GM13977 (cell line): ENCODE results near the gene WDTC1.

Source experiments
- DNase-seq: peaks from one replicate; pipeline ENCODE4 v3.0.0; 2012; ENCODE audit warnings: low spot score
- CTCF ChIP-seq: IDR thresholded peaks from 2 replicates; pipeline ENCODE4 v1.5.1; 2012; ENCODE audit warnings: mild to moderate bottlenecking, control low read depth; ENCODE audit not compliant: insufficient read depth; ENCODE audit errors: extremely low read depth, missing control alignments
- in situ Hi-C: fragments of 300-500 bp; cut with MboI; formaldehyde crosslinking; loops from one replicate; pipeline ENCODE4 v1.12.0; 2022; ENCODE audit warnings: low sequenced_read_pairs, low pct_unique_long_range_greater_than_20kb, mixed read lengths, inconsistent platforms; ENCODE audit not compliant: unreplicated experiment

Gene WDTC1

GRCh38 chr1:27351541-27352107 is 117.2 kb downstream of the WDTC1 start:
- no peak for TF ChIP-seq CTCF

GRCh38 chr1:27353166-27353565 is 118.7 kb downstream of the WDTC1 start:
- in situ Hi-C loops: no loop called here
- DNase-seq: no peak
- no peak for TF ChIP-seq CTCF

More at GRCh38 chr1:27351541-27352107, 117.2 kb downstream of the WDTC1 start:
- DNase-seq: no peak
- in situ Hi-C loops: no loop called here

- no peak for DNase-seq
- in situ Hi-C loops: no loop called here
- no peak for TF ChIP-seq CTCF
These were observed 119.2 kb downstream of the WDTC1 start for GRCh38 chr1:27353629-27354028.

GRCh38 chr1:27355683-27356082 is 121.3 kb downstream of the WDTC1 start:
- no peak for DNase-seq
- TF ChIP-seq CTCF: no peak
- in situ Hi-C loops: no loop called here

- TF ChIP-seq CTCF: no peak
- in situ Hi-C loops: no loop called here
- DNase-seq: no peak
These were observed 121.8 kb downstream of the WDTC1 start for GRCh38 chr1:27356277-27356618.

GRCh38 chr1:27356619-27357280 is 122.3 kb downstream of the WDTC1 start:
- no peak for TF ChIP-seq CTCF
- peak; percentile 77 for DNase-seq
- in situ Hi-C loops: no loop called here
